ENCODE data around the gene LY6G6C. TPM values are rescaled to one million over a fixed set of nuclear protein-coding genes. Genes with fewer than 3 reads are reported as not detected.

Gene LY6G6C
- total RNA-seq, 2 donors from 2014 or later: not detected

DNA sequence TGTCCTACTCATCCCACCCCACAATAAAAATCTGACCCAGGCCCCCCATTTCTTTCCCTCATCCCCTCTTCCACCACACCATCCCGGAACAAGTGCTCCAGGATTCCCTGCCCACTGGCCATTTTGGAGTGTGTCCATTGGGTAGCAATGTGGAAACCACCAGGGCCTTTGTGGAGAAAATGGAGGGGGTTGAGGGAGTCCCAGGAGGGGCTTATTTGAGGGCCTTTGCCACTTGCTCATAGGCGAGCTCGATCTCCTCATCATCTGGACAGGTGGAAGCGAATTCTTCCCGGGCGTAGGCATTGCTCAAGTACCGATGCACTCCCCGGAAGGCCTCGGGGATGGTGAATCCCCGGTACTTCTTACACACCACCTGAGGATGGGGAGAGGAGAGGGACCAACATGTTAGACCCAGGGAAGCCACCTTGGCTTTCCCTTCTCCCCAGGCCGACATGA lies 9.1 kb upstream of the LY6G6C start:
- DNase-seq (no peak), ATAC-seq (no peak)
- TF ChIP-seq, protein P1, sequence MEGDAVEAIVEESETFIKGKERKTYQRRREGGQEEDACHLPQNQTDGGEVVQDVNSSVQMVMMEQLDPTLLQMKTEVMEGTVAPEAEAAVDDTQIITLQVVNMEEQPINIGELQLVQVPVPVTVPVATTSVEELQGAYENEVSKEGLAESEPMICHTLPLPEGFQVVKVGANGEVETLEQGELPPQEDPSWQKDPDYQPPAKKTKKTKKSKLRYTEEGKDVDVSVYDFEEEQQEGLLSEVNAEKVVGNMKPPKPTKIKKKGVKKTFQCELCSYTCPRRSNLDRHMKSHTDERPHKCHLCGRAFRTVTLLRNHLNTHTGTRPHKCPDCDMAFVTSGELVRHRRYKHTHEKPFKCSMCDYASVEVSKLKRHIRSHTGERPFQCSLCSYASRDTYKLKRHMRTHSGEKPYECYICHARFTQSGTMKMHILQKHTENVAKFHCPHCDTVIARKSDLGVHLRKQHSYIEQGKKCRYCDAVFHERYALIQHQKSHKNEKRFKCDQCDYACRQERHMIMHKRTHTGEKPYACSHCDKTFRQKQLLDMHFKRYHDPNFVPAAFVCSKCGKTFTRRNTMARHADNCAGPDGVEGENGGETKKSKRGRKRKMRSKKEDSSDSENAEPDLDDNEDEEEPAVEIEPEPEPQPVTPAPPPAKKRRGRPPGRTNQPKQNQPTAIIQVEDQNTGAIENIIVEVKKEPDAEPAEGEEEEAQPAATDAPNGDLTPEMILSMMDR (IDR thresholded peaks at IDR 0.05): no peak
- TF ChIP-seq POLR2A (IDR thresholded peaks at IDR 0.05): no peak
- H3K27ac ChIP-seq: peak overlapping the region in 1 of 4 donors; percentile 93
- no peaks in the 10 kb centered on the region for H3K27me3 ChIP-seq
- intact Hi-C loops (cut with DNase I): no loop called here
- peaks cover 46% of the 10 kb centered on the region for H3K4me1 ChIP-seq
- peaks cover 9 to 14% of the 10 kb centered on the region in 2 donors for H3K36me3 ChIP-seq (replicated peaks in 1 of 2; ENCODE audit: insufficient read depth in 1 of 2, low read depth in 2 of 2)
- no peak overlapping the region for H3K4me3 ChIP-seq
- WGBS, 2 donors: 76 to 89% methylated on average over 10 to 11 of the region's 11 CpGs
- no peaks in the 10 kb centered on the region for H3K9me3 ChIP-seq

DNA sequence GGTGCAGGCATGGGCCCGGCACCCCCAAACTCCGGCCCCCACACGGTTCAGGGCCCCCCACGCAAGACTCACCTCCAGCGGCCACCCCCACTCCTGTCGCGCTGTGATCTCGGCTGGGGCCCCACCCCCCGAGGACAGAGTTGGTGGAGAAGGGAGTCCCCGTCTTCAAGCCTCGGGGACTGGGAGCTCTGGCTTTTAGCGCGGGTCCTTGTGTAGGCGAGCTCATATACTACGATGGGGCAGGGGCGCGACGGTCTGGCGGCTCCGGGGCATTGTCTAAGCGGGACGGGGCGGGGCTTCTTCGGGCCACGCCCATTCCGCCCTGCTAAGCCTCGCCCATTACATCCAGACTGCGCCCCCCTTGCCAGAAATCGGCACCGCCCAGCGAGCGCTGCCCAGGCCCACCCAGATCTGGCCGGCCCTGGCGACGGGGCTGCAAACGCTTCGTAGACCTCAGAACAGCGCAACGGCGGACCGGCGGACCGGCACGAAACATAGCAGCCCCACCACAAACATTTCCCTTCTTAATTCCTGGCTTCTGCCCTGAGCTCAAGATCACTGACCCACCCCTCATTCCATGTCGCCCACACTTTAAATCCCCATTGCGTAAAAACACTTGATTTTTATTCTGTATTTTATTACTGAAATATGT lies 8.6 kb upstream of the LY6G6C start:
- H3K27me3 ChIP-seq: no peaks in the 10 kb centered on the region
- H3K36me3 ChIP-seq (replicated peaks in 1 of 2; ENCODE audit: insufficient read depth in 1 of 2, low read depth in 2 of 2): peaks cover 9 to 14% of the 10 kb centered on the region in 2 donors
- TF ChIP-seq, protein P1 (IDR thresholded peaks at IDR 0.05): no peak
- peak in 2 of 3 donors; percentile 36 to 48 for TF ChIP-seq POLR2A (IDR thresholded peaks at IDR 0.05)
- intact Hi-C loops (cut with DNase I): no loop called here
- 11 to 16% methylated on average over 8 to 46 of the region's 46 CpGs for WGBS, 2 donors
- H3K27ac ChIP-seq: peak overlapping the region; percentile 71 to 93 (median 83)
- peak overlapping the region; percentile 62 to 75 for H3K4me3 ChIP-seq
- H3K4me1 ChIP-seq: peaks cover 42% of the 10 kb centered on the region
- peak; percentile 68 to 82 (median 74) for DNase-seq
- no peaks in the 10 kb centered on the region for H3K9me3 ChIP-seq
- peak; percentile 56 for ATAC-seq

DNA sequence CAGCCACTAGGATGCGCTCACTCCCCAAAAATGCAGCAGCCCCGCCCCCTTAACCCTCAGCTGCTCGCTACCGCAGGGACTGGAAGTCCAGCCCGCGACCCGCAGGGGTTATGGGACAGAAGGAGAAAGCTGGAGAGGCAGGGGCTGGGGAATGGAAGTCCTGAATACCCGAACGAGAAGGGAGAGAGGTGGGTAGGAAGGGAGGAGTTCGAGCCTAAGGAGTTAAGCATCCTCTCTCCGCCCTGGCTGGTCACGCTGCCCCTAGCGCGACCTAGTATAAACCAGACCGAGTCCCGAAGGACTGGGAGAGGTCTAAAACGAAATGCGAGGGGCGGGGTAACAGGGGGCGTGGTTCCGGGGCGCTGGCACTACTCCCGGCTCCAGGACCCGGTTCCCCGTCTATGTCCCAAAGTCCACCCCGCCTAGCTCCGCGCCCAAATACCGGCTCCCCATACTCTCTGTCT lies 8.0 kb upstream of the LY6G6C start:
- ATAC-seq: peak; percentile 81
- no peaks in the 10 kb centered on the region for H3K27me3 ChIP-seq
- peak overlapping the region; percentile 71 to 93 (median 83) for H3K27ac ChIP-seq
- intact Hi-C loops (cut with DNase I): no loop called here
- peak overlapping the region; percentile 62 to 75 for H3K4me3 ChIP-seq
- peaks cover 9 to 14% of the 10 kb centered on the region in 2 donors for H3K36me3 ChIP-seq (replicated peaks in 1 of 2; ENCODE audit: insufficient read depth in 1 of 2, low read depth in 2 of 2)
- H3K4me1 ChIP-seq: peaks cover 36% of the 10 kb centered on the region
- H3K9me3 ChIP-seq: no peaks in the 10 kb centered on the region
- 0 to 1% methylated on average over 24 to 26 of the region's 29 CpGs for WGBS, 2 donors
- DNase-seq: peak; percentile 83 to 89 (median 86)
- TF ChIP-seq POLR2A (IDR thresholded peaks at IDR 0.05): peak in 2 of 3 donors; percentile 67 to 68
- TF ChIP-seq, protein P1 (IDR thresholded peaks at IDR 0.05): peak in 3 of 7 experiments; percentile 48 to 71 (median 64)

DNA sequence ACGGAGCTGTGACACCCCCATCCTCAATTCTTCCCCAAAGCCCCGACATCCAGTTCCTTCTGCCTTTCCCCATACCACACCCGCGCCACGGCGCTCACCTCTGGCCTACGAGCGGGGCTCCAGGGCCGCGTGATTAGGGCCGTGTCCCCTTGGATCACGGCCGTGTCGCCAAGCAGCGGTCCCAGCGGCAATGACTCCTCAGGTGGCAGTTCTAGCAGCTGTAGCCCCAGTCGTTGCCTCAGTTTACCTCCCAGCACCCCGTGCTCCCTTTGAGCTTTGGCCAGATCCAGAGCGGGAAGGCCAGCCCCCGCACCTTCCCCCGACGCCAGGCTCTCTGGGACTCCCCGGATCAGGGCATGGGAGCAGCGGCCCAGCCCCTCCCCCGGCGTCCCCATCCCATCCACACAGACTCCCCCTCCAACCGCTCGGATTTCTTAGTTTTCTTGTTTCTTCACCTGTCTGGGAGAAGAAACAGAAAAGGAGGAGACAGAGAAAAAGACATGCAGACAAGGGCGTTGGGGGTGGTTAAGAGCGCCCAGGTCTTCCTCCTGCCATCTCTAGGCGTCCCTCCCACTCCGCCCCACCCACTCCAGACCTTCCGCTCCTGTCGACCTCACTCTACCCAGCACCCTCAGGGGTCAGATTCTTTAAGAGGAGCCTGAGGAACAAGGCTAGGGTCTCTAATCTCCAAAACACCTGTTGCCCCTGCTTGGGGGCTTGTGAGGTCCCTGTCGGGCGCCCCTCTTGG lies 7.4 kb upstream of the LY6G6C start, which contains the start of gene DDAH2:
DDAH2 (minus strand) TSS at position 533 of the 748 bp plus-strand sequence; CDS start at position 395, 138 bp downstream.
- H3K36me3 ChIP-seq (replicated peaks in 1 of 2; ENCODE audit: insufficient read depth in 1 of 2, low read depth in 2 of 2): peaks cover 9 to 14% of the 10 kb centered on the region in 2 donors
- peak within 1 kb of the TSS; percentile 71 to 93 (median 83) for H3K27ac ChIP-seq
- WGBS, 2 donors: 15 to 20% methylated on average over 36 of the region's 36 CpGs
- peak within 1 kb of the TSS; percentile 62 to 75 for H3K4me3 ChIP-seq
- no peak for TF ChIP-seq POLR2A (IDR thresholded peaks at IDR 0.05)
- TF ChIP-seq, protein P1 (IDR thresholded peaks at IDR 0.05): peak in 3 of 7 experiments; percentile 40 to 78 (median 48)
- H3K9me3 ChIP-seq: no peaks in the 10 kb centered on the region
- H3K27me3 ChIP-seq: no peaks in the 10 kb centered on the region
- intact Hi-C loops (cut with DNase I): no loop called here
- DNase-seq: no peak
- peak; percentile 43 for ATAC-seq
- H3K4me1 ChIP-seq: peaks cover 30% of the 10 kb centered on the region
